HepG2 (cell line): ENCODE measurements around the gene PANK4. TPM values are rescaled to one million over a fixed set of nuclear protein-coding genes. Genes with fewer than 3 reads are reported as not detected.

Experiments used
- ATAC-seq: fragments of 200-7000 bp; cut with Tn5 transposase; 3 replicates; pipeline ENCODE4 v1.9.1; 2020; ENCODE audit warnings: mild to moderate bottlenecking, moderate library complexity
- BruUV-seq: library from RNA; stranded (reverse); fragments of 400-500 nt; replicated peaks from 2 replicates; lab custom pipeline; 2021; lab: Mats Ljungman, UMichigan
- CTCF ChIA-PET: fragments of 300-600 bp; formaldehyde crosslinking; extraction: SDS; loops from one replicate; lab custom pipeline; 2021; ENCODE audit warnings: low total read pairs, inconsistent platforms, low intra/inter-chr PET ratio; lab: Yijun Ruan, JAX
- POLR2A ChIA-PET: fragments of 350-600 bp; sonication (Branson Sonifier 250); formaldehyde crosslinking; loops from one replicate; lab custom pipeline; 2020; ENCODE audit warnings: antibody characterized with exemption, inconsistent platforms; lab: Yijun Ruan, JAX
- DNase-seq: peaks from one replicate; pipeline ENCODE4 v3.0.0-alpha.2; 2015; ENCODE audit warnings: low spot score
- FAIRE-seq: peaks from 3 replicates; lab custom pipeline; 2011; peaks lifted over from hg19 to GRCh38; lab: Jason Lieb, UNC
- H2AFZ ChIP-seq: one replicate; pipeline ENCODE4 v1.6.1; 2011; ENCODE audit warnings: low read length, inconsistent platforms
- H3K27ac ChIP-seq: fragments of 300-600 bp; 3 replicates; pipeline ENCODE4 v1.8.0; 2011; ENCODE audit warnings: mixed run types, mild to moderate bottlenecking, mixed read lengths, low read length, inconsistent platforms; ENCODE audit not compliant: insufficient read depth; ENCODE audit errors: extremely low read length
- H3K27me3 ChIP-seq, 2 experiments: fragments of 200-600 bp in 1 of 2; 2 replicates in 1 of 2; 3 replicates in 1 of 2; pipeline versions ENCODE4 v1.6.0 to v1.8.0; 2011; ENCODE audit warnings: low read length in 2 of 2, mild to moderate bottlenecking in 2 of 2, moderate library complexity in 2 of 2, inconsistent platforms in 1 of 2; ENCODE audit not compliant: insufficient read depth in 2 of 2, control insufficient read depth in 1 of 2
- H3K36me3 ChIP-seq, 2 experiments: fragments of 200-600 bp in 1 of 2; replicated peaks in 1 of 2; 2 replicates in 1 of 2; 3 replicates in 1 of 2; pipeline versions ENCODE4 v1.5.1 to v1.8.0; 2011; ENCODE audit warnings: low read length in 2 of 2, inconsistent platforms in 1 of 2; ENCODE audit not compliant: insufficient read depth in 2 of 2, control insufficient read depth in 1 of 2
- H3K4me1 ChIP-seq: 2 replicates; pipeline ENCODE4 v1.5.1; 2012; ENCODE audit warnings: low read length, inconsistent platforms; ENCODE audit not compliant: insufficient read depth
- H3K4me2 ChIP-seq: 2 replicates; pipeline ENCODE4 v1.6.0; 2011; ENCODE audit warnings: low read depth, low read length, inconsistent platforms
- H3K4me3 ChIP-seq, 3 experiments: fragments of 200-600 bp in 1 of 3; sonication (generic), shearing (Covaris generic) in 1 of 3; replicated peaks in 1 of 3; 2 replicates each; pipeline ENCODE4 v1.5.1; 2011 to 2016; ENCODE audit warnings: low read length in 3 of 3, inconsistent platforms in 2 of 3, low read depth in 2 of 3, mild to moderate bottlenecking in 2 of 3, control low read depth in 1 of 3, mixed read lengths in 1 of 3; ENCODE audit not compliant: insufficient read depth in 1 of 3
- H3K79me2 ChIP-seq: one replicate; pipeline ENCODE4 v1.6.1; 2011; ENCODE audit warnings: low read length, inconsistent platforms; ENCODE audit not compliant: insufficient read depth
- H3K9ac ChIP-seq: 2 replicates; pipeline ENCODE4 v1.6.0; 2011; ENCODE audit warnings: mild to moderate bottlenecking, low read depth, low read length, inconsistent platforms; ENCODE audit not compliant: insufficient read depth
- H3K9me3 ChIP-seq: 2 replicates; pipeline ENCODE4 v1.5.1; 2012; ENCODE audit warnings: mild to moderate bottlenecking, low read length
- H4K20me1 ChIP-seq: 2 replicates; pipeline ENCODE4 v1.6.0; 2011; ENCODE audit warnings: inconsistent platforms, mild to moderate bottlenecking, low read length, moderate library complexity; ENCODE audit not compliant: insufficient read depth
- AHR ChIP-seq: IDR thresholded peaks from 2 replicates; pipeline ENCODE4 v1.6.1; 2018; ENCODE audit warnings: missing genetic modification reagents, missing compliant biosample characterization
- BRF2 ChIP-seq: sonication (generic); formaldehyde crosslinking; IDR thresholded peaks from 2 replicates; pipeline ENCODE4 v1.8.1; 2022; ENCODE audit warnings: mild to moderate bottlenecking, missing genetic modification reagents
- NFE2L2 ChIP-seq: fragments of 150-350 bp; IDR thresholded peaks from 2 replicates; pipeline ENCODE4 v1.6.1; 2014; ENCODE audit warnings: low read length
- NFIB ChIP-seq: sonication (generic); formaldehyde crosslinking; IDR thresholded peaks from 2 replicates; pipeline ENCODE4 v1.9.0; 2021; ENCODE audit warnings: missing genetic modification reagents, mild to moderate bottlenecking, borderline replicate concordance
- SKIL ChIP-seq: sonication (generic); formaldehyde crosslinking; IDR thresholded peaks from 2 replicates; pipeline ENCODE4 v1.8.0; 2022; ENCODE audit warnings: missing genetic modification reagents, mild to moderate bottlenecking, moderate library complexity, borderline replicate concordance
- SUZ12 ChIP-seq: fragments of 150-350 bp; IDR thresholded peaks from 2 replicates; pipeline ENCODE4 v1.6.1; 2014; ENCODE audit warnings: low read depth, low read length
- ZFP36L2 ChIP-seq: sonication (generic); formaldehyde crosslinking; IDR thresholded peaks from 2 replicates; pipeline ENCODE4 v1.4.0; 2020; ENCODE audit warnings: missing genetic modification reagents
- ZNF687 ChIP-seq: sonication (generic); formaldehyde crosslinking; IDR thresholded peaks from 2 replicates; pipeline ENCODE4 v1.5.1; 2020; ENCODE audit warnings: mild to moderate bottlenecking, missing genetic modification reagents, moderate library complexity
- ZNF850 ChIP-seq: sonication (generic); formaldehyde crosslinking; conservative IDR thresholded peaks from 2 replicates; pipeline ENCODE4 v1.9.0; 2021; ENCODE audit warnings: mild to moderate bottlenecking, missing genetic modification reagents
- WGBS: methylation state at CpG from one replicate; pipeline ENCODE4 v1.1.6; 2017; ENCODE audit warnings: low lambda C conversion rate; 5-methylcytosine and 5-hydroxymethylcytosine counted together
- in situ Hi-C: cut with HindIII; loops from 2 replicates; pipeline ENCODE4 v1.10.0; 2017; ENCODE audit warnings: low pct_unique_long_range_greater_than_20kb; ENCODE audit not compliant: extremely low pct_ligation_motif_present
- intact Hi-C: fragments of 100-400 bp; cut with micrococcal nuclease; formaldehyde crosslinking; loops from one replicate; pipeline ENCODE4 v1.10.0; 2022; ENCODE audit not compliant: unreplicated experiment
- polyA plus RNA-seq, 8 experiments: library from polyadenylated mRNA; depleted of rRNA in 3 of 8; stranded (reverse) in 7 of 8; unstranded in 1 of 8; fragments of >200 nt; fragmentation: Illumina TruSeq in 4 of 8; extraction: Trizol in 4 of 8; gene quantifications; 2 replicates each; pipeline versions ENCODE4 v1.2.1 to v1.2.3, GENCODE V29; 2011 to 2016; ENCODE audit warnings: low read depth in 4 of 8, missing spikeins in 1 of 8, mixed read lengths in 1 of 8; ENCODE audit not compliant: insufficient read depth in 1 of 8
- total RNA-seq, 5 experiments: library from RNA; depleted of rRNA; stranded (reverse); fragments of >200 nt; fragmentation: Illumina TruSeq; extraction: Trizol; gene quantifications; 2 replicates each; pipeline ENCODE4 v1.2.3, GENCODE V29; 2016; ENCODE audit warnings: low read depth in 1 of 5

The PANK4 gene
- total and polyA plus RNA-seq, 2 of the 13 experiments (the other 11 are each of a cell fraction or from before 2014, with no cell fraction given): 17.4 to 19.3 TPM

GRCh38 chr1:2493691-2494322 lies 32.6 kb downstream of the PANK4 start:
- peaks cover 32% of the 10 kb centered on the region for H3K4me1 ChIP-seq
- H3K27me3 ChIP-seq: peaks cover 43 to 83% of the 10 kb centered on the region in 2 experiments
- ATAC-seq (no peak), DNase-seq (no peak), FAIRE-seq (no peak)
- H2AFZ ChIP-seq: no peak overlapping the region
- CTCF ChIA-PET: no interaction called here
- H3K4me2 ChIP-seq: no peak overlapping the region
- in situ Hi-C loops (no loop called here), intact Hi-C loops (no loop called here)
- WGBS: 38% methylated on average over 8 of the region's 24 CpGs
- POLR2A ChIA-PET: no interaction called here
- BruUV-seq: no TSS peak
- TF ChIP-seq ZFP36L2: no peak
- no peak for TF ChIP-seq NFIB (CRISPR knock-in tag)
- no peak for TF ChIP-seq BRF2 (CRISPR knock-in tag)
- TF ChIP-seq ZNF850 (CRISPR knock-in tag): no peak
- TF ChIP-seq NFE2L2: no peak
- no peak for TF ChIP-seq SUZ12
- H3K9me3 ChIP-seq: peaks cover 3% of the 10 kb centered on the region; the same call in 1 of the 2 replicates
- no peaks in the 10 kb centered on the region for H3K36me3 ChIP-seq
- H3K4me3 ChIP-seq: no peak overlapping the region
- no peaks in the 10 kb centered on the region for H4K20me1 ChIP-seq
- no peaks in the 10 kb centered on the region for H3K79me2 ChIP-seq
- no peak overlapping the region for H3K9ac ChIP-seq
- H3K27ac ChIP-seq: no peak overlapping the region

- 4% methylated on average over 5 of the region's 19 CpGs for WGBS
- POLR2A ChIA-PET: no interaction called here
- H3K79me2 ChIP-seq: no peaks in the 10 kb centered on the region
- H3K9ac ChIP-seq: no peak overlapping the region
- CTCF ChIA-PET: no interaction called here
- H4K20me1 ChIP-seq: no peaks in the 10 kb centered on the region
- H3K27me3 ChIP-seq: peaks cover 43 to 83% of the 10 kb centered on the region in 2 experiments
- H3K36me3 ChIP-seq: no peaks in the 10 kb centered on the region
- no peak for ATAC-seq
- peaks cover 32% of the 10 kb centered on the region for H3K4me1 ChIP-seq
- no peak overlapping the region for H3K4me3 ChIP-seq
- no peak overlapping the region for H2AFZ ChIP-seq
- H3K4me2 ChIP-seq: no peak overlapping the region
- no peak for FAIRE-seq
- no peak overlapping the region for H3K27ac ChIP-seq
- peaks cover 8% of the 10 kb centered on the region; the same call in 1 of the 2 replicates for H3K9me3 ChIP-seq
- DNase-seq: no peak
- intact Hi-C loops: no loop called here
- in situ Hi-C loops: no loop called here
- no TSS peak for BruUV-seq
- no peak for TF ChIP-seq AHR (CRISPR knock-in tag)
- TF ChIP-seq SKIL (CRISPR knock-in tag): no peak
- TF ChIP-seq ZNF687 (CRISPR knock-in tag): 0 out of 2 replicates have a peak, but pooled peaks have one; percentile 7
Measured at GRCh38 chr1:2493218-2493617, 33.2 kb downstream of the PANK4 start.
